ENCODE data around the gene SPOPL.
A peak's percentile ranks its signal among the peaks of the same experiment; 100 is the strongest.

Gene SPOPL

DNA sequence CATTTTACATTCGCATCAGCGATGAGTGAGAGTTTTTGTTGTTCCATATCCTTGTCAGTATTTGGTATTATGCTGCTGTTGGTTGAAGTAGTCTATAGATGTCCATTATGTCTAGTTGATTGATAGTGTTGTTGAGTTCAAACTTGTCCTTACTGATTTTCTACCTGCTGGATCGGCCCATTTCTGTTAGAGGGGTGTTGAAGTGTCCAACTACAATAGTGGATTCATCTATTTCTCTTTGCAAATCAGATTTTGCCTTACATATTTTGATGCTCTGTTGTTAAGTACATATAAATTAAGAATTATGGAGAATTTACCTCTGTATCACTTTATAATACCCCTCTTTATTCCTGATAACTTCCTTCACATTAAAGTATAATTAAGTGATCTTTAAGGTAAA is 8.7 kb downstream of the SPOPL start:
- TF ChIP-seq, protein P1, sequence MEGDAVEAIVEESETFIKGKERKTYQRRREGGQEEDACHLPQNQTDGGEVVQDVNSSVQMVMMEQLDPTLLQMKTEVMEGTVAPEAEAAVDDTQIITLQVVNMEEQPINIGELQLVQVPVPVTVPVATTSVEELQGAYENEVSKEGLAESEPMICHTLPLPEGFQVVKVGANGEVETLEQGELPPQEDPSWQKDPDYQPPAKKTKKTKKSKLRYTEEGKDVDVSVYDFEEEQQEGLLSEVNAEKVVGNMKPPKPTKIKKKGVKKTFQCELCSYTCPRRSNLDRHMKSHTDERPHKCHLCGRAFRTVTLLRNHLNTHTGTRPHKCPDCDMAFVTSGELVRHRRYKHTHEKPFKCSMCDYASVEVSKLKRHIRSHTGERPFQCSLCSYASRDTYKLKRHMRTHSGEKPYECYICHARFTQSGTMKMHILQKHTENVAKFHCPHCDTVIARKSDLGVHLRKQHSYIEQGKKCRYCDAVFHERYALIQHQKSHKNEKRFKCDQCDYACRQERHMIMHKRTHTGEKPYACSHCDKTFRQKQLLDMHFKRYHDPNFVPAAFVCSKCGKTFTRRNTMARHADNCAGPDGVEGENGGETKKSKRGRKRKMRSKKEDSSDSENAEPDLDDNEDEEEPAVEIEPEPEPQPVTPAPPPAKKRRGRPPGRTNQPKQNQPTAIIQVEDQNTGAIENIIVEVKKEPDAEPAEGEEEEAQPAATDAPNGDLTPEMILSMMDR (IDR thresholded peaks at IDR 0.05; ENCODE audit: low read depth, low read length): no peak
- no peak overlapping the region for H3K4me3 ChIP-seq (replicated peaks in 1 of 2; ENCODE audit: low read depth in 2 of 2, low read length in 2 of 2)

DNA sequence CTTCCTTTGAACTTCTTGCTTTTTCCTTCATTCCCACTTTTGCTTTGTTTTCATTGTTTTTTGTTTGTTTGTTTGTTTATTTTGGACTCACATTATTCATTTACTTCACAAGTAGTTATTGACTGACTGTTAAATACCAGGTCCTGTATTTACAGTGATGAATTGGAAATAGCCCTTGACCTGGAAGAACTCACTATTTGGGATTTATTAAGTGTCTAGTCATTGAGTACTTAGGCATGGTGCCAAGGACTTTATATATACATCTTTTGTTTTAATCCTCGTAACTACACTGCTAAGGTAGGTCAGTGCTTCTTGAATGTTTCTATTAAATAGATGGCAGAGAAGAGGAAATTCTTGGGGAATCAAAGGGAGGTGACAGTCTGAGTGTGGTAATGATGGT is 11.1 kb downstream of the SPOPL start:
- H3K4me3 ChIP-seq (replicated peaks in 1 of 2; ENCODE audit: low read depth in 2 of 2, low read length in 2 of 2): no peak overlapping the region
- peak in 1 of 2 donors; percentile 45 for DNase-seq (ENCODE audit: low read depth in 2 of 2)
- TF ChIP-seq, protein P1 (IDR thresholded peaks at IDR 0.05; ENCODE audit: low read depth, low read length): no peak

More for the DNA sequence above, 8.7 kb downstream of the SPOPL start:
- no peak for DNase-seq (ENCODE audit: low read depth in 2 of 2)

- H3K4me3 ChIP-seq (replicated peaks in 1 of 2; ENCODE audit: low read depth in 2 of 2, low read length in 2 of 2): no peak overlapping the region
- no peak for DNase-seq (ENCODE audit: low read depth in 2 of 2)
- TF ChIP-seq, protein P1 (IDR thresholded peaks at IDR 0.05; ENCODE audit: low read depth, low read length): no peak
Measured at GRCh38 chr2:138514173-138514572, 12.6 kb downstream of the SPOPL start.

DNA sequence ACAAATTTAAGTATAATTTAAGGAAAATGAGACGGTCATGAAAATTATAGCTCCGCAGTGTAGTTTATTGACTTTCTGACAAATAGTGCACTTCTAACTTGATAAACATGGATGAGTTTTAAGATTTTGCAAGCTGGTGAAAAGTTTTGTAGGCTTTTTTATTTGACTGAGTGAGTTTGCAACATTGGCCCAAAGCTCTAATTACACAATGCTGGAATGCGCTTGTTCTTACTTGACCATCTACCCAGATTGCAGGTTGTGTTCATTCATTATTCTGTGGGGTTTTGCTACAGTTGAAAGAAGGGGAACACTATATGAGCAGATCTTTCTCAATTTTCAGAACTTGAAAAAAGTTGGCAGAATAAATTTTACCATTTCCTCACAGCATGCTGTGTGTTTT is 13.5 kb downstream of the SPOPL start:
- no peak overlapping the region for H3K4me3 ChIP-seq (replicated peaks in 1 of 2; ENCODE audit: low read depth in 2 of 2, low read length in 2 of 2)
- TF ChIP-seq, protein P1 (IDR thresholded peaks at IDR 0.05; ENCODE audit: low read depth, low read length): no peak
- DNase-seq (ENCODE audit: low read depth in 2 of 2): peak; percentile 13 to 17

DNA sequence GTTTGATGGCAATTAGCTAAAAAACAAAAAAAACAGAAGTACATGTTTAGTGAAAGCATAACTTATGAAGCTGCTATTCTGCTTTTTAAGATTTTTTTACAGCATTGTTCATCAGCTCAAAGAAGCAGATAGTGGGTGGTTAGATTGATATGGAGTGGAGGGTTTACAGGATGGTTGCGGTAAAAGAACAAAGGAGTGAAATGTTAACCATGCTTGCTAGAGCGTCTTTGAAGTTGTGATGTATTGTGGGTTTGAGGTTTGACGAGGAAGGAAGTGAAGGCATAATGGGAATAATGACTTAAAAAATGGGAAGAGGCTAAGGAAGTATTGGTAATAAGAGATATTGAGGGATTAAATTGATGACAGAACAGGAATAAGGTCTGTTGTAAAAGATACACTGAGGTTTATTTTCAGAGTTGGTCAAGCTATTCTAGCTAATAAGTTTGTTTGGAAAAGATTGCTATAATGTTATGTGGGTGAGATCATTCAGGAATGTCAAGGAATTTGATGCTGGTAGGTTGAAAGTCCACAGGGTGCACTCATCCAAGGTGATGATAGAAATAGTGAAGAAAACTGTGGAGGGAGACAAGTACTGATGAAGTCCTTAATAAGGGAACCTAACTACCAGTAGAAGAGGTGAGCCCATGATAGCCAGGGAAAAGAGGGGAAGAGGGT is 14.6 kb downstream of the SPOPL start:
- peak; percentile 18 to 38 for DNase-seq (ENCODE audit: low read depth in 2 of 2)
- TF ChIP-seq, protein P1 (IDR thresholded peaks at IDR 0.05; ENCODE audit: low read depth, low read length): no peak
- no peak overlapping the region for H3K4me3 ChIP-seq (replicated peaks in 1 of 2; ENCODE audit: low read depth in 2 of 2, low read length in 2 of 2)

DNA sequence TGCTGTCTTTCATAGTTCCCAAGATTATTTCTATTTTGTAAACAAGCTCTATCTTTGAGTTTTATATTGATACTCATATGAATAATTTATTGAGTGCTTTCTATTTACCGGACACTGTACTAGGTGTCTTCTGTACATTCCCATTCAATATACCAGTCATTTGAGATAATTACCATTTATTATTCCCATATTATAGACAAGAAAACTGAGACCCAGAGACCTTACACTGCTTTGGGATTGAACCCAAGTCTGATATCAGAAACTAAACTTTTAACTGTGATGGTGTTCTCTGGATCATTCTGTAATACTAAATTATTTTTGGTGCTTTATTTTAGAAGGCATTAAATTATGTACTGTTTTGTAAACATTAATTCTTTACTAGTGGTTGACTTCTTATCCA is 17.3 kb downstream of the SPOPL start:
- H3K4me3 ChIP-seq (replicated peaks in 1 of 2; ENCODE audit: low read depth in 2 of 2, low read length in 2 of 2): no peak overlapping the region
- no peak for DNase-seq (ENCODE audit: low read depth in 2 of 2)
- TF ChIP-seq, protein P1 (IDR thresholded peaks at IDR 0.05; ENCODE audit: low read depth, low read length): no peak

GRCh38 chr2:138521821-138522220 is 20.3 kb downstream of the SPOPL start:
- TF ChIP-seq, protein P1 (IDR thresholded peaks at IDR 0.05; ENCODE audit: low read depth, low read length): no peak
- DNase-seq (ENCODE audit: low read depth in 2 of 2): no peak
- no peak overlapping the region for H3K4me3 ChIP-seq (replicated peaks in 1 of 2; ENCODE audit: low read depth in 2 of 2, low read length in 2 of 2)
